SK-N-SH (cell line): Measurements from ENCODE around the gene TNFRSF19. TPM values are rescaled to one million over a fixed set of nuclear protein-coding genes. Genes with fewer than 3 reads are reported as not detected.

Experiments
- CTCF ChIA-PET: fragments of 300-600, 350-600 bp; formaldehyde crosslinking; extraction: SDS; loops from one replicate; lab custom pipeline; 2021; lab: Yijun Ruan, JAX
- POLR2A ChIA-PET: fragments of 350-600 bp; sonication (Branson Sonifier 250); formaldehyde crosslinking; extraction: SDS; loops from one replicate; lab custom pipeline; 2020; ENCODE audit warnings: antibody characterized with exemption, inconsistent platforms; lab: Yijun Ruan, JAX
- DNase-seq: peaks from one replicate; pipeline ENCODE4 v3.0.0; 2012
- H2AFZ ChIP-seq: fragments of 200-600 bp; sonication (generic); 2 replicates; pipeline ENCODE4 v1.8.1; 2016; ENCODE audit warnings: antibody characterized with exemption, mild to moderate bottlenecking, low read depth
- H3F3A ChIP-seq: fragments of 200-600 bp; sonication (generic); replicated peaks from 2 replicates; pipeline ENCODE3; 2016; ENCODE audit warnings: antibody characterized with exemption, mild to moderate bottlenecking; ENCODE audit not compliant: insufficient read depth
- H3K27ac ChIP-seq, 2 experiments: fragments of 200-500 bp in 1 of 2; fragments of 200-600 bp in 1 of 2; sonication (Bioruptor generic) in 1 of 2; sonication (generic), shearing (Covaris generic) in 1 of 2; 2 replicates each; pipeline versions ENCODE4 v1.5.1 to v1.6.1; 2014 to 2016; ENCODE audit warnings: low read depth in 2 of 2, inconsistent platforms in 1 of 2, low read length in 1 of 2, mild to moderate bottlenecking in 1 of 2, mixed read lengths in 1 of 2
- H3K27me3 ChIP-seq: fragments of 200-600 bp; sonication (generic), shearing (Covaris generic); 2 replicates; pipeline ENCODE4 v1.6.1; 2016; ENCODE audit warnings: mixed run types; ENCODE audit not compliant: insufficient read depth
- H3K36me3 ChIP-seq, 2 experiments: fragments of 200-500 bp in 1 of 2; fragments of 200-600 bp in 1 of 2; sonication (Bioruptor generic) in 1 of 2; sonication (generic) in 1 of 2; replicated peaks in 1 of 2; 2 replicates each; pipeline versions ENCODE3 to v1.5.1; 2014 to 2016; ENCODE audit warnings: low read length in 1 of 2, mild to moderate bottlenecking in 1 of 2; ENCODE audit not compliant: insufficient read depth in 2 of 2, control insufficient read depth in 1 of 2
- H3K4me1 ChIP-seq, 2 experiments: fragments of 200-500 bp in 1 of 2; fragments of 200-600 bp in 1 of 2; sonication (Bioruptor generic) in 1 of 2; sonication (generic), shearing (Covaris generic) in 1 of 2; 2 replicates each; pipeline versions ENCODE4 v1.5.1 to v1.6.1; 2014 to 2016; ENCODE audit warnings: low read depth in 1 of 2, low read length in 1 of 2, mixed run types in 1 of 2; ENCODE audit not compliant: insufficient read depth in 2 of 2, control insufficient read depth in 1 of 2
- H3K4me2 ChIP-seq: fragments of 200-600 bp; sonication (generic), shearing (Covaris generic); 2 replicates; pipeline ENCODE4 v1.6.1; 2017; ENCODE audit warnings: mixed run types
- H3K4me3 ChIP-seq, 2 experiments: fragments of 200-500 bp in 1 of 2; fragments of 200-600 bp in 1 of 2; sonication (Bioruptor generic) in 1 of 2; sonication (generic), shearing (Covaris generic) in 1 of 2; 2 replicates each; pipeline versions ENCODE4 v1.5.1 to v1.8.1; 2014 to 2016; ENCODE audit warnings: low read depth in 2 of 2, inconsistent platforms in 1 of 2, low read length in 1 of 2, mild to moderate bottlenecking in 1 of 2, mixed read lengths in 1 of 2, moderate library complexity in 1 of 2
- H3K79me2 ChIP-seq: fragments of 200-600 bp; sonication (generic); 2 replicates; pipeline ENCODE4 v1.8.1; 2017; ENCODE audit warnings: mild to moderate bottlenecking; ENCODE audit not compliant: insufficient read depth
- H3K9ac ChIP-seq: fragments of 200-600 bp; sonication (generic); 2 replicates; pipeline ENCODE4 v1.6.1; 2017; ENCODE audit warnings: mixed run types
- H3K9me2 ChIP-seq: fragments of 200-600 bp; sonication (generic); 2 replicates; pipeline ENCODE4 v1.6.1; 2017; ENCODE audit warnings: mixed run types
- H3K9me3 ChIP-seq: fragments of 200-600 bp; sonication (generic); 2 replicates; pipeline ENCODE4 v1.6.1; 2017; ENCODE audit warnings: mixed run types, mild to moderate bottlenecking, moderate library complexity
- H4K20me1 ChIP-seq: fragments of 200-600 bp; sonication (generic); 2 replicates; pipeline ENCODE4 v1.6.1; 2017; ENCODE audit warnings: mild to moderate bottlenecking, mixed run types; ENCODE audit not compliant: insufficient read depth
- EP300 ChIP-seq, 2 experiments: IDR thresholded peaks; 2 replicates each; pipeline versions ENCODE4 v1.4.0 to v1.6.1; 2012; ENCODE audit warnings: borderline replicate concordance in 1 of 2, low read depth in 1 of 2, low read length in 1 of 2
- FOSL2 ChIP-seq: IDR thresholded peaks from 2 replicates; pipeline ENCODE4 v1.4.0; 2012; ENCODE audit warnings: low read depth, mild to moderate bottlenecking, moderate library complexity, borderline replicate concordance
- FOXJ3 ChIP-seq: sonication (generic); formaldehyde crosslinking; IDR thresholded peaks from 2 replicates; pipeline ENCODE4 v1.5.1; 2020; ENCODE audit warnings: mild to moderate bottlenecking, missing genetic modification reagents
- FOXM1 ChIP-seq: IDR thresholded peaks from 2 replicates; pipeline ENCODE4 v1.4.0; 2012; ENCODE audit warnings: low read depth, mild to moderate bottlenecking
- GABPA ChIP-seq: IDR thresholded peaks from 2 replicates; pipeline ENCODE4 v1.4.0; 2012; ENCODE audit warnings: low read depth, mild to moderate bottlenecking
- JUND ChIP-seq: IDR thresholded peaks from 2 replicates; pipeline ENCODE4 v1.4.0; 2012
- MEF2A ChIP-seq: IDR thresholded peaks from 2 replicates; pipeline ENCODE4 v1.4.0; 2012; ENCODE audit warnings: low read depth, borderline replicate concordance
- MXI1 ChIP-seq: IDR thresholded peaks from 2 replicates; pipeline ENCODE4 v1.6.1; 2012; ENCODE audit warnings: mild to moderate bottlenecking, low read depth, low read length, improper control_type of control experiment
- NFIC ChIP-seq: IDR thresholded peaks from 2 replicates; pipeline ENCODE4 v1.4.0; 2012; ENCODE audit warnings: borderline replicate concordance
- NRF1 ChIP-seq: IDR thresholded peaks from 2 replicates; pipeline ENCODE4 v1.6.1; 2012; ENCODE audit warnings: low read depth, mild to moderate bottlenecking, low read length
- RAD21 ChIP-seq: IDR thresholded peaks from 2 replicates; pipeline ENCODE4 v1.6.1; 2012; ENCODE audit warnings: mild to moderate bottlenecking, low read length
- RXRA ChIP-seq: IDR thresholded peaks from 2 replicates; pipeline ENCODE4 v1.4.0; 2012; ENCODE audit warnings: low read depth, mild to moderate bottlenecking, borderline replicate concordance
- SMC3 ChIP-seq: IDR thresholded peaks from 2 replicates; pipeline ENCODE4 v1.6.1; 2012; ENCODE audit warnings: low read depth, low read length, improper control_type of control experiment
- TAF1 ChIP-seq: IDR thresholded peaks from 2 replicates; pipeline ENCODE4 v1.6.1; 2012; ENCODE audit warnings: low read depth, mild to moderate bottlenecking, low read length, moderate library complexity, borderline replicate concordance
- TEAD4 ChIP-seq: IDR thresholded peaks from 2 replicates; pipeline ENCODE4 v1.4.0; 2012; ENCODE audit warnings: mild to moderate bottlenecking, borderline replicate concordance; ENCODE audit not compliant: insufficient read depth
- YY1 ChIP-seq: IDR thresholded peaks from 2 replicates; pipeline ENCODE4 v1.4.0; 2012; ENCODE audit warnings: low read depth, mild to moderate bottlenecking
- WGBS: methylation state at CpG from one replicate; pipeline ENCODE4 v1.1.6; 2017; ENCODE audit warnings: low lambda C conversion rate; 5-methylcytosine and 5-hydroxymethylcytosine counted together
- polyA plus RNA-seq, 3 experiments: library from polyadenylated mRNA; depleted of rRNA; stranded (reverse); fragments of >200 nt; gene quantifications; 2 replicates each; pipeline ENCODE4 v1.2.3, GENCODE V29; 2012
- TF ChIP-seq, protein P1 (sequence below): IDR thresholded peaks from 2 replicates; pipeline ENCODE4 v1.4.0; 2012; ENCODE audit warnings: low read depth, borderline replicate concordance
- TF ChIP-seq, protein P2 (sequence below): fragments of 150-350 bp; IDR thresholded peaks from 2 replicates; pipeline ENCODE4 v1.6.1; 2016; ENCODE audit warnings: mild to moderate bottlenecking, low read depth, low read length
- TF ChIP-seq, protein P3 (sequence below): IDR thresholded peaks from 2 replicates; pipeline ENCODE4; 2012
- TF ChIP-seq, protein P4 (sequence below): fragments of 200-600 bp; sonication (generic); IDR thresholded peaks from 2 replicates; pipeline ENCODE4 v1.6.1; 2017; ENCODE audit warnings: antibody characterized with exemption, mild to moderate bottlenecking, moderate library complexity

The TNFRSF19 gene
- polyA plus RNA-seq, 1 of the 3 experiments (the other 2 are of a cell fraction): 4.6 TPM

DNA sequence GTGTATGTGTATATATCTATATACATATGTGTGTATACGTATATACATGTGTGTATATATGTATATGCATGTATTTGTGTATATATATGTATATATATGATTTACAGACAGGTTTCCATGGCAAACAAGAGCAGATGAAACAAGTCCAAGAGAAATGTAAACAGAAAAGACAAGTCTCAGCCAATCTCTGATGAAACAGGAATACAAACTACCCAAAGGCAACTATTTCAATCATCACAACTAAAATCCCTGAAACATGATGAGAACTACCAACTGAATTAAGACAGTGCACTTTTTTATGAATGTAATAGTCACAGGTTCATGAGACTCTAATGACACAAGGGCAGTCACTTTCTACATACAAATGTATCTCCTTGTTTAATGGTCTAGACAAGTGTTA lies 140.2 kb downstream of the TNFRSF19 start:
- H3K4me1 ChIP-seq: no peaks in the 10 kb centered on the region
- H3K9me3 ChIP-seq: no peaks in the 10 kb centered on the region
- no peaks in the 10 kb centered on the region for H3K27me3 ChIP-seq
- no peak overlapping the region for H3K4me3 ChIP-seq
- CTCF ChIA-PET: no interaction called here
- 93% methylated on average over 1 of the region's 1 CpG for WGBS
- no peak overlapping the region for H2AFZ ChIP-seq
- H3K79me2 ChIP-seq: no peaks in the 10 kb centered on the region
- H3K9me2 ChIP-seq: no peaks in the 10 kb centered on the region
- no peak overlapping the region for H3K4me2 ChIP-seq
- no peak overlapping the region for H3K27ac ChIP-seq
- POLR2A ChIA-PET: no interaction called here
- TF ChIP-seq TEAD4: no peak
- TF ChIP-seq MEF2A: no peak
- no peak for TF ChIP-seq JUND
- no peak for TF ChIP-seq FOSL2
- no peak for TF ChIP-seq MXI1
- TF ChIP-seq FOXM1: no peak
- no peak for TF ChIP-seq SMC3
- TF ChIP-seq GABPA: no peak
- TF ChIP-seq NRF1: no peak
- TF ChIP-seq, protein P1, sequence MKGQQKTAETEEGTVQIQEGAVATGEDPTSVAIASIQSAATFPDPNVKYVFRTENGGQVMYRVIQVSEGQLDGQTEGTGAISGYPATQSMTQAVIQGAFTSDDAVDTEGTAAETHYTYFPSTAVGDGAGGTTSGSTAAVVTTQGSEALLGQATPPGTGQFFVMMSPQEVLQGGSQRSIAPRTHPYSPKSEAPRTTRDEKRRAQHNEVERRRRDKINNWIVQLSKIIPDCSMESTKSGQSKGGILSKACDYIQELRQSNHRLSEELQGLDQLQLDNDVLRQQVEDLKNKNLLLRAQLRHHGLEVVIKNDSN: no peak
- TF ChIP-seq, all 33 proteins: peak for 0
- no peak for DNase-seq
- Histone ChIP-seq H3K36me3 (no peaks in the 10 kb centered on the region), H3F3A (no peaks in the 10 kb centered on the region), H4K20me1 (no peaks in the 10 kb centered on the region), H3K9ac (no peak overlapping the region)

DNA sequence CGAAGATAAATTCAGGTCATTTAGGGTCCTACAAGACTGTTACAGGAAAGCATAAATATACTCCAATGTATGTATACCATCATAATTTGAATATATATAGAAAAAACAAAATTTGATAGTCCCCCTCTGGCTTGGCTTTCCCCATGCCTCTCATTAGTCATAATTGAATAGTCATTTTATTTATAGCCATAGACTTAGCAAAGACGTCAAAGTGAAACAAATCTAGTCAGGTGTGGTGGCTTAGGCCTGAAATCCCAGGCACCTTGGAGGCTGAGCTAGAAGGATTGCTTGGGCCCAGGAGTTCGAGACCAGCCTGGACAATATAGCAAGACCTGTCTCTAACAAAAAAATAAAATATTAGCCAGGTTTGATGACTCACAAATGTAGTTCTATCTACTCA lies 141.1 kb downstream of the TNFRSF19 start:
- H3K9ac ChIP-seq: no peak overlapping the region
- no peak overlapping the region for H3K4me2 ChIP-seq
- no peak overlapping the region for H3K4me3 ChIP-seq
- no peaks in the 10 kb centered on the region for H3K79me2 ChIP-seq
- CTCF ChIA-PET: no interaction called here
- 76% methylated on average over 3 of the region's 3 CpGs for WGBS
- DNase-seq: no peak
- no peaks in the 10 kb centered on the region for H4K20me1 ChIP-seq
- H3K27ac ChIP-seq: no peak overlapping the region
- no peak overlapping the region for H2AFZ ChIP-seq
- no peaks in the 10 kb centered on the region for H3K36me3 ChIP-seq
- no peaks in the 10 kb centered on the region for H3K9me3 ChIP-seq
- H3F3A ChIP-seq: no peaks in the 10 kb centered on the region
- TF ChIP-seq FOXJ3 (CRISPR knock-in tag): no peak
- TF ChIP-seq, protein P2, sequence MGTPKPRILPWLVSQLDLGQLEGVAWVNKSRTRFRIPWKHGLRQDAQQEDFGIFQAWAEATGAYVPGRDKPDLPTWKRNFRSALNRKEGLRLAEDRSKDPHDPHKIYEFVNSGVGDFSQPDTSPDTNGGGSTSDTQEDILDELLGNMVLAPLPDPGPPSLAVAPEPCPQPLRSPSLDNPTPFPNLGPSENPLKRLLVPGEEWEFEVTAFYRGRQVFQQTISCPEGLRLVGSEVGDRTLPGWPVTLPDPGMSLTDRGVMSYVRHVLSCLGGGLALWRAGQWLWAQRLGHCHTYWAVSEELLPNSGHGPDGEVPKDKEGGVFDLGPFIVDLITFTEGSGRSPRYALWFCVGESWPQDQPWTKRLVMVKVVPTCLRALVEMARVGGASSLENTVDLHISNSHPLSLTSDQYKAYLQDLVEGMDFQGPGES: no peak
- no peak for TF ChIP-seq YY1
- TF ChIP-seq, protein P3, sequence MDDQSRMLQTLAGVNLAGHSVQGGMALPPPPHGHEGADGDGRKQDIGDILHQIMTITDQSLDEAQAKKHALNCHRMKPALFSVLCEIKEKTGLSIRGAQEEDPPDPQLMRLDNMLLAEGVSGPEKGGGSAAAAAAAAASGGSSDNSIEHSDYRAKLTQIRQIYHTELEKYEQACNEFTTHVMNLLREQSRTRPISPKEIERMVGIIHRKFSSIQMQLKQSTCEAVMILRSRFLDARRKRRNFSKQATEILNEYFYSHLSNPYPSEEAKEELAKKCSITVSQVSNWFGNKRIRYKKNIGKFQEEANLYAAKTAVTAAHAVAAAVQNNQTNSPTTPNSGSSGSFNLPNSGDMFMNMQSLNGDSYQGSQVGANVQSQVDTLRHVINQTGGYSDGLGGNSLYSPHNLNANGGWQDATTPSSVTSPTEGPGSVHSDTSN: no peak
- TF ChIP-seq RXRA: no peak
- TF ChIP-seq RAD21: no peak
- no peak for TF ChIP-seq TAF1
- TF ChIP-seq FOXM1: no peak
- TF ChIP-seq NRF1: no peak
- TF ChIP-seq, protein P4, sequence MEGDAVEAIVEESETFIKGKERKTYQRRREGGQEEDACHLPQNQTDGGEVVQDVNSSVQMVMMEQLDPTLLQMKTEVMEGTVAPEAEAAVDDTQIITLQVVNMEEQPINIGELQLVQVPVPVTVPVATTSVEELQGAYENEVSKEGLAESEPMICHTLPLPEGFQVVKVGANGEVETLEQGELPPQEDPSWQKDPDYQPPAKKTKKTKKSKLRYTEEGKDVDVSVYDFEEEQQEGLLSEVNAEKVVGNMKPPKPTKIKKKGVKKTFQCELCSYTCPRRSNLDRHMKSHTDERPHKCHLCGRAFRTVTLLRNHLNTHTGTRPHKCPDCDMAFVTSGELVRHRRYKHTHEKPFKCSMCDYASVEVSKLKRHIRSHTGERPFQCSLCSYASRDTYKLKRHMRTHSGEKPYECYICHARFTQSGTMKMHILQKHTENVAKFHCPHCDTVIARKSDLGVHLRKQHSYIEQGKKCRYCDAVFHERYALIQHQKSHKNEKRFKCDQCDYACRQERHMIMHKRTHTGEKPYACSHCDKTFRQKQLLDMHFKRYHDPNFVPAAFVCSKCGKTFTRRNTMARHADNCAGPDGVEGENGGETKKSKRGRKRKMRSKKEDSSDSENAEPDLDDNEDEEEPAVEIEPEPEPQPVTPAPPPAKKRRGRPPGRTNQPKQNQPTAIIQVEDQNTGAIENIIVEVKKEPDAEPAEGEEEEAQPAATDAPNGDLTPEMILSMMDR: no peak
- no peak for TF ChIP-seq NFIC
- no peak for TF ChIP-seq JUND
- no peak for TF ChIP-seq EP300 (IDR thresholded peaks at IDR 0.05; ENCODE audit: borderline replicate concordance in 1 of 2, low read depth in 1 of 2, low read length in 1 of 2)
- TF ChIP-seq, all 33 proteins: peak for 0
- Histone ChIP-seq H3K9me2 (no peaks in the 10 kb centered on the region), H3K27me3 (no peaks in the 10 kb centered on the region), H3K4me1 (no peaks in the 10 kb centered on the region)
- POLR2A ChIA-PET: no interaction called here
